Activated CD8-positive, alpha-beta memory T cell treated with anti-CD3 and anti-CD28 coated beads for 24 hours (primary cell): ENCODE data around the gene AHSP.
A peak's percentile ranks its signal among the peaks of the same experiment; 100 is the strongest.
"Not testable (repeated sequence)": the region's sequence is repeated elsewhere in the genome, so short reads cannot be mapped to it uniquely, and the experiment has no call there.

Experiments
- DNase-seq: peaks from one replicate; pipeline ENCODE4 v3.0.0-alpha.2; 2020

AHSP gene

GRCh38 chr16:31527734-31528274 lies at the start of gene AHSP:
TSS of gene AHSP (plus strand) at chr16:31527900. CDS start at chr16:31528140, 240 bp downstream.
- no peak for DNase-seq

GRCh38 chr16:31478956-31479355 lies 48.7 kb upstream of the AHSP start:
- DNase-seq, result no peak

GRCh38 chr16:31479751-31480150 lies 47.9 kb upstream of the AHSP start:
- no peak for DNase-seq

GRCh38 chr16:31480851-31481536 lies 46.7 kb upstream of the AHSP start:
- no peak for DNase-seq

- no peak for DNase-seq
These were observed 44.6 kb upstream of the AHSP start, which contains the start of gene SLC5A2 for GRCh38 chr16:31483081-31483480. TSS of gene SLC5A2 (plus strand) at chr16:31483123. CDS start at chr16:31483137, 14 bp downstream.

GRCh38 chr16:31484048-31484447 lies 43.7 kb upstream of the AHSP start:
- not testable (repeated sequence) for DNase-seq

GRCh38 chr16:31484491-31485171 lies 43.1 kb upstream of the AHSP start:
- no peak for DNase-seq

GRCh38 chr16:31485571-31485970 lies 42.1 kb upstream of the AHSP start:
- no peak for DNase-seq

- no peak for DNase-seq
These were observed 41.7 kb upstream of the AHSP start for GRCh38 chr16:31486045-31486444.

GRCh38 chr16:31487071-31487719 lies 40.5 kb upstream of the AHSP start:
- no peak for DNase-seq

- DNase-seq, result peak; percentile 86
These were observed 39.8 kb upstream of the AHSP start for GRCh38 chr16:31487720-31488467.

GRCh38 chr16:31488468-31489297 lies 39.0 kb upstream of the AHSP start:
- DNase-seq, result no peak

- DNase-seq, result no peak
These were observed 38.5 kb upstream of the AHSP start for GRCh38 chr16:31489298-31489564.

GRCh38 chr16:31489616-31490584 lies 37.8 kb upstream of the AHSP start:
- no peak for DNase-seq

GRCh38 chr16:31491778-31492418 lies 35.8 kb upstream of the AHSP start:
- no peak for DNase-seq

- DNase-seq, result no peak
These were observed 34.1 kb upstream of the AHSP start for GRCh38 chr16:31493506-31494125.

- no peak for DNase-seq
These were observed 31.0 kb upstream of the AHSP start for GRCh38 chr16:31496670-31497069.

- DNase-seq, result no peak
These were observed 29.2 kb upstream of the AHSP start for GRCh38 chr16:31498493-31498892.

- no peak for DNase-seq
These were observed 27.8 kb upstream of the AHSP start for GRCh38 chr16:31499928-31500327.
